Measurements from ENCODE around the gene EPHA6.
"Not testable (repeated sequence)": the region's sequence is repeated elsewhere in the genome, so short reads cannot be mapped to it uniquely, and the experiment has no call there.

EPHA6 gene

GRCh38 chr3:97197083-97197482 is 382.7 kb downstream of the EPHA6 start:
- no peak for DNase-seq

GRCh38 chr3:97197830-97198229 is 383.4 kb downstream of the EPHA6 start:
- DNase-seq: no peak

- DNase-seq: no peak
These were observed 386.0 kb downstream of the EPHA6 start for GRCh38 chr3:97200387-97200786.

- no peak for DNase-seq
These were observed 387.4 kb downstream of the EPHA6 start for GRCh38 chr3:97201814-97202213.

GRCh38 chr3:97228966-97229365 is 414.6 kb downstream of the EPHA6 start:
- no peak for DNase-seq

GRCh38 chr3:97230486-97230885 is 416.1 kb downstream of the EPHA6 start:
- no peak for DNase-seq

- no peak for DNase-seq
These were observed 418.1 kb downstream of the EPHA6 start for GRCh38 chr3:97232393-97233034.

- DNase-seq: no peak
These were observed 420.8 kb downstream of the EPHA6 start for GRCh38 chr3:97235179-97235578.

GRCh38 chr3:97235611-97236315 is 421.4 kb downstream of the EPHA6 start:
- DNase-seq: no peak

GRCh38 chr3:97241417-97241816 is 427.0 kb downstream of the EPHA6 start:
- no peak for DNase-seq

GRCh38 chr3:97245201-97245910 is 431.0 kb downstream of the EPHA6 start:
- DNase-seq: no peak

- DNase-seq: no peak
These were observed 441.7 kb downstream of the EPHA6 start for GRCh38 chr3:97256060-97256459.

GRCh38 chr3:97257942-97258697 is 443.7 kb downstream of the EPHA6 start:
- no peak for DNase-seq

- DNase-seq: no peak
These were observed 444.9 kb downstream of the EPHA6 start for GRCh38 chr3:97259263-97259662.

GRCh38 chr3:97264180-97264579 is 449.8 kb downstream of the EPHA6 start:
- DNase-seq: no peak

- DNase-seq: no peak
These were observed 451.0 kb downstream of the EPHA6 start for GRCh38 chr3:97265237-97266005.

- no peak for DNase-seq
These were observed 454.8 kb downstream of the EPHA6 start for GRCh38 chr3:97269202-97269601.

GRCh38 chr3:97276879-97277550 is 462.6 kb downstream of the EPHA6 start:
- DNase-seq: not testable (repeated sequence)

GRCh38 chr3:97277708-97278107 is 463.3 kb downstream of the EPHA6 start:
- DNase-seq: no peak

- no peak for DNase-seq
These were observed 464.1 kb downstream of the EPHA6 start for GRCh38 chr3:97278506-97278905.

- no peak for DNase-seq
These were observed 477.5 kb downstream of the EPHA6 start for GRCh38 chr3:97291901-97292300.

GRCh38 chr3:97293596-97294131 is 479.3 kb downstream of the EPHA6 start:
- DNase-seq: no peak
